SW480 (cell line): ENCODE measurements around the gene DIRAS1.
"Not testable (repeated sequence)": the region's sequence is repeated elsewhere in the genome, so short reads cannot be mapped to it uniquely, and the experiment has no call there.

Experiments
- DNase-seq: peaks from one replicate; pipeline ENCODE4 v3.0.0-alpha.2; 2016; ENCODE audit warnings: low spot score

The DIRAS1 gene

GRCh38 chr19:2711172-2711874 lies 9.8 kb downstream of the DIRAS1 start:
- no peak for DNase-seq

DNA sequence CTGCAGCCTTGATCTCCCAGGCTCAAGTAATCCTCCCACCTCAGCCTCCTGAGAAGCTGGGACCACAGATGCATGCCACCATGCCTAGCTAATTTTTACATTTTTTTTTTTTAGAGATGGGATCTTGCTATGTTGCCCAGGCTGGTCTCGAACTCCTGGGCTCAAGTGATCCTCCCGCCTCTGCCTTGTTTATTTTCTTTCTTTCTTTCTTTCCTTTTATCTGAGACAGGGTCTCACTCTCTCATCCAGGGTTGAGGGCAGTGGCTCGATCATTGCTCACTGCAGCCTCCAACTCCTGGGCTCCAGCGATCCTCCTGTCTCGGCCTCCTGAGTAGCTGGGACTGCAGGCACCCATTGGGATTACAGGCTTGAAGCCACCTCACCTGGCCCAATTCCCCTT lies 14.9 kb downstream of the DIRAS1 start:
- DNase-seq = no peak

DNA sequence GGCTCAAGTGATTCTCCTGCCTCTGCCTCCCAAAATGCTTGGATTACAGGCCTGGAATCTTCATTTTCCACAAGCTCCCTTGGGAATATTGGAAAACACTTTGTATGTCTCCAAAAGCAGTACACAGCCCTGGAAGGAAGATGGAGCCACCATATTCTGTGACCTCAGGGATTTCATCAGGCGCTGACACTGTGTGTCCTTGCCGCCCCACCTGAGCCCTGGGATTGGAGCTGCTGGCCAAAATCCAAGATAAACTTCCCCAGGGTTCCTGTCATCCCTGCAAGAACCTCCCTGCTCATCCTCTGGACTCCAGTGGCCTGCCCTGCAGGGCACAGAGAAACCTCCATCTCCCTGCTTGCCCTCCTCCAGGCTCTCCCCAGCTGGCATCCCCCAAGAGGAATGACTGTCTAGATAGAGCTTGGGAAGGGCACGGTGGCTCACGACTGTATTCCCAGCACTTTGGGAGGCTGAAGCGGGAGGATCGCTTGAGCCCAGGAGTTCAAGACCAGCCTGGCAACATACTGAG lies 17.4 kb downstream of the DIRAS1 start:
- DNase-seq = no peak

- DNase-seq = no peak
Observed at GRCh38 chr19:2703077-2703437, 18.1 kb downstream of the DIRAS1 start.

DNA sequence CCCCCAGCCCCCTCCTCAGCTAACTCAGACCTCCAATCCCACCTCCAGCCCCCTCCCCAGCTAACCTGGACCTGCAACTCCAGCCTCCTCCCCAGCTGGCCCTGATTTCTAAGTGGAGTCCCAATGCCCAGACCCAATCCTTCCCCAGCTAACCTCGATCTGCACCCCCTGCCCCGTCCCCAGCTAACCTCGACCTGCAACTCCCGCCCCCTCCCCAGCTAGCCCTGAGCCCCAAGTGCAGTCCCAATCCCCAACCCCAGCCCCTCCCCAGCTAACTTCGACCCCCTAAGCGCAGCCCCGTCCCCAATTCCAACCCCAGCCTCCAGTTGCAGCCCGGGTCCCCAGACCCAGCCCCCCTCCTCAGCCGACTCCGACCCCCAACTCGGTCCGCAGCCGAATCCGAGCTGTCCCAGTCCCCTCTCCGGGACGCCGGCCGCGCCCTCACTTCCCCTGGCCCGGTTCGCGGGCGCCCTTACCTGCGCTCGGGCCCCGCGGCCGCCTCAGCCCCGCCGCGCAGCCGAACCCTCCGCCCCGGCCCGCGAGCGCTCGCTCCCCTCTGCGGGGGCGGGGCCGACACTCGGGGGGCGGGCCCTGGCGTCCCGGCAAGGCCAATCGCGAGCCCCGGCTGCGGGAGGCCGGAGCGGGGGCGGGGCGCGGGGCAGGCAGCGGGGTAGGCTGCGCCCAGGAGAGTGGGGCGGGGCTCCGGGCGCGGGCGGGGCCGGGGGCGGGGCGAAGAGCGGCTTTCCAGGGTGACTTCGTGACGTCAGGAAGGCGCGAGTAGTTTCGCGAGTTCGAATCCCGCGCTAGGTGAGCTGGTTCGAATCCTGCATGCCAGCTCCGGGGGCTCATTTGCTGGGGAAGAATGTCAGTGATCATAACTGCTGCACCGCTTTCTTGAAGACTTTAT lies 18.7 kb downstream of the DIRAS1 start, which contains the start of gene GNG7:
GNG7 (minus strand) TSS at position 525 of the 907 bp plus-strand sequence. CDS start 182,006 bp downstream, outside the sequence.
- peak; percentile 56 for DNase-seq

- no peak for DNase-seq
Observed at GRCh38 chr19:2701361-2702169, 19.6 kb downstream of the DIRAS1 start.

DNA sequence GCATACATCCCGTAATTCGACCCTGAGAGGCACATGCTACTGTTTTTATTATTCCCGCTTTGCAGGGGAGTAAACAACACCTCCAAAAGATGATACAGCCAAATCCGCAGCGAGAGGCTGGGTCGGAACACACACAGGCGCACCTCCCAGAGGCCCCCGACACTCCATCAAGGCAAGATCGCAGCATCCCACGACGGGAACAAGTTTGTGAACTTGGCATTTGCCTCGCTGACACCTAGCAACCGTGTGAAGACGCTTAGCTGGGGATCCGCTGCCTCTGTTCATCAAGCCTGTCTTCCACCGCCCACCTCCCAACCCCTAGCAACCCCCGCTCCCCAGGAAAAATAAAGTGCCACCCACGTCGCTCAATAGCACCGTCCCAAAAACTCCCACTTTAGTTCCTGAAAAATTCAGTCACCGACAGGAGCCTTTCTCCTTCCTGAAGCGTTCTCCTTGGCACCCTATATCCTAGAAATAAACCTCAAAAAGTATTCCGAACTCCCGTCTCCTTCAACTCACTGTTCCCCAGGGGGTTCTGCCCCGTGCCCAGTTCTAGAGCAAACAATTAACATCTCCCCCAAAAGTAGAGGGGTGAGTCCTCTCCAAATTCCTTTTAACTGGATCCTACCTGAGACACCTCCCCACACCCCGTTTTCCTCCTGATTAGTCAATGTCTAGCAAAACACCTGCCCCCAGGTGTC lies 20.4 kb downstream of the DIRAS1 start:
- no peak for DNase-seq

GRCh38 chr19:2699413-2700140 lies 21.6 kb downstream of the DIRAS1 start:
- peak; percentile 31 for DNase-seq

DNA sequence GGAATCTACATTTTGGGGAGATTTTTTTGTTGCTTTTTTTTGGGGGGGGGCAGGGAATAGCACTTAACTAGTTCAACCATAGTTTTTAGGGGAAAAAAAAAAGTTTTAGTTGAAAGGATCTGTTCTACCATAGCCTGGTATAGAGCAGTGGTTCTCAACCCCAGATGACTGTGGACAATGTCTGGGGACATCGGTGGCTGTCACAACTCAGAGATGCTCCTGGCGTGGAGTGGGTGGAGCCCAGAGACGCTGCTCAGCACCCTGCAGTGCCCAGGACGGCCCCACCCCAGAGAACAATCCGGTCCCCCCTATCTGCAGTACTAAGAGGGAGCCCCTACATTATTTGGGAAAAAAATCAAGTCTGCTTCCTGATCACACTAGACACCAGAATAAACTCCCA lies 27.0 kb downstream of the DIRAS1 start:
- no peak for DNase-seq

- DNase-seq = no peak
Observed at GRCh38 chr19:2693492-2694160, 27.5 kb downstream of the DIRAS1 start.

- DNase-seq = no peak
Observed at GRCh38 chr19:2691951-2692350, 29.2 kb downstream of the DIRAS1 start.

DNA sequence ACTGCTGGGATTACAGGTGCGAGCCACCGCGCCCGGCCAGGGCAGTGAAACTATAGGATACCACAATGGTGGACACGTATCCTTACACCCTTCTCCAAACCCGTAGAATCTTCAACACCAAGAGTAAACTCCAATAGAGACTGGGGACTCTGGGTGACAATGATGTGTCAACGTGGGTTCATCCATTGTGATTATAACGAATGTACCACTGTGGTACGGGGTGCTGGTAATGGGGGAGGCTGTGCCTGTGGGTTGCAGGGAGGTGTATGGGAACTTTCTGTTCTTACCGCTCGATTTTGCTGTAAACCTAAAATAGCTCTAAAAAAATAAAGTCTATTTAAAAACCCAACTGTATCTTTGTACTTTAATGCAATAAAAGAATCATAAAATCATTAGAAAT lies 30.3 kb downstream of the DIRAS1 start:
- no peak for DNase-seq

DNA sequence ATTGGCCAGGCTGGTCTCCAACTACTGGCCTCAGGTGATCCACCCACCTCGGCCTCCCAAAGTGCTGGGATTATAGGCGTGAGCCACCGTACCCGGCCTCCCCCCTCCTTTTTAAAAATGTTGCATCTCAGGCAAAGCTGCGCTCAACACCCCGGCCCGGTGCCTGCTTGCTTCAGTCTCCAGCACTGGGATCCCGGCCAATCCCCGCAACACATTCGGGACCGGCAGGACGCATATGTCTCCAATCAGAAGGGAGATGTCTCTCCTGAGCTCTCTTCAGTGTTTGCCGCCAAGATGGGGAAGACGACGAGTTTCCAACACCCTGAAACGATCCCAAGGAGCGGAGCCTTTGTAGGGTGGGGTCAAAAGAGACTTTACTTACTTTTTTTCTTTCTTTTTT lies 34.8 kb downstream of the DIRAS1 start:
- DNase-seq = no peak

DNA sequence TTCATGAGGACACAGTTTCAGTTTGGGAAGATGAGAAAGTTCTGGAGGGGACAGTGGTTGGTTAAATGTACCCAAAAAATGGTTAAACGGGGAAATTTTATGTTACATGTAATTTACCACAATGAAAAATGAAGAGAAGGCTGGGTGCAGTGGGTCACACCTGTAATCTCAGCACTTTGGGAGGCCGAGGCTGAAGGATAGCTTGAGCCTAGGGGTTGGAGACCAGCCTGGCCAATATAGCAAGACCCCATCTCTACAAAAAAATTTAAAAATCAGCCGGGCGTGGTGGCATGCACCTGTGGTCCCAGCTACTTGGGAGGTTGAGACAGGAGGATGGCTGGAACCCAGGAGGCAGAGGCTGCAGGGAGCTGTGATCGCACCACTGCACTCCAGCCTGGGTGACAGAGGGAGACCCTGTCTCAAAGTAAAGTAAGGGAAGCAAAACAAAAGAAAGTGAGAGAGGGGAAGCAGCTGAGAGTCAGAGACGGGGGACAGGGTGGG lies 35.9 kb downstream of the DIRAS1 start:
- DNase-seq = no peak

DNA sequence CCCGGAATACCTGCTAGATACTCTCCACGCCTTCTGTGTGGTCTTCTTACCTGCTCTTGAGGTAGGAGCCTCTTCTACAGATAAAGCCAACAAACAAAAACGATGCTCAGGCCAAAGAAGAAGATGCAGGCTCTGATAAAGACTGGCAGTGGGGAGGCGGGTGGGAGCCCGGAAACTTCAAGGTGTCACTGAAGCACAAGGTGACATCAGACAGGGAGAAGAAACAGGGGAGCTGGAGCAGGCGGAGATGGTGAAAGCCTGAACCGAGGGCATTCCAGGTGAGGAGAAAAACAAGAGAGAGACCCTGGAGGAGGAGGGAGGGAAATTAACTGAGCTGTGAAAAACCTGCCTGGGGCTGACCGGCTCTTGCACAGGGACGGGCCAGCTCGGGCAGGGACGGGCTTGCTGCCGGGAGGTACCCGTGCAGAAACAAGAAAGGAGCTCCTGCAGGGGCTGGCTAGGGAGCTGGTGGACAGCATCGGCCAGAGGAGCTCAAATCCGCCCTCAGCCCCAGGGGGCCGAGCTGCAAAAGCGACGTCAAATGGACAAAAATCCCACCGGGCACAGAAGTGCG lies 37.7 kb downstream of the DIRAS1 start:
- DNase-seq = no peak

DNA sequence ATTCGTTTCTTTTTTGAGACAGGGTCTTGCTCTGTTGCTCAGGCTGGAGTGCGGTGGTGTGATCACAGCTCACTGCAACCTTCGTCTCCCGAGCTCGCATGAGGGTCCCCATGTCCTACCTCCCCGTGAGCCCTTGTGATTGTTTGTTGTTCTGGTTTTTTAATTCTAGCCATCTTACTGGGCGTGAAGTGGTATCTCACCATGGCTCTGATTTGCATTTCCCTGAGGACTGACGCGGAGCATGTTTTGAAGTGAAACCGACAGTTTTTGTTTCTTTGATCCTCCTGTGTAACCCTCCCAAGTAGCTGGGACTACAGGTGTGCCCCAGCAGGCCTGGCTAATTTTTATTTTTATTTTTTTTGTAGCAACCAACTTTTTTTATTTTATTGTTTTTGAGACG lies 40.4 kb downstream of the DIRAS1 start:
- DNase-seq = no peak

DNA sequence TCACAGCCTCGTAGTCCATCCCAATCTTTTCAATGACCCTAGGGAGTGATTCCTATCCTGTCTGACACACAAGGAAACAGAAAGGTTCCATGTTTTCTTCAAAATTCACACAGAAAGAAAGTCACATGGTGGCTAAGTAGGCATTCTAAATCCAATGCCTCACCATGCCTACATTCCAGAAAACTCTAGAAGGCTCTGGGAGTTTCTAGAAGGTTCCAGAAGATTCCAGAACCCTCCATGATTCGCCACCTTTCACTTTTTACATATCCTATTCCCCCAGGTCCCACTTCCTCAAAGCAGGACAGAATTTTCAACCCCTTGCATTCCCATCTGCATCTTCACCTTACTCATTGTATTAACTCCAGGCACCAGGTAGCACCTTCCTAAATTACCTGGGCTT lies 41.7 kb downstream of the DIRAS1 start:
- DNase-seq = no peak

DNA sequence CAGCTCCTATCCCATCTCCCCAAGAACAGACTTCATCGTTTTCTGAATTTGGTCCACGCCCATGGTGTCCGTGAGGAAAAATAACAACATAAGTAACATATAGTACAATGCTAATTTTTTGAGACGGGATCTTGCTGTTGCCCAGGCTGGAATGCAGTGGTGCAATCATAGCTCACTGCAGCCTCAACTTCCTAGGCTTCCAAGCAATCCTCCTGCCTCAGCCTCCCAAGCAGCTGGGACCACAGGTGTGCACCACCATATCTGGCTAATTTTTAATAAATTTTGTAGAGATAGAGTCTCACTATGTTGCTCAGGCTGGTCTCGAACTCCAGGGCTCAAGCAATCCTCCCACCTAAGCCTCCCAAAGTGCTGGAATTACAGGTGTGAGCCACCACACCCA lies 42.2 kb downstream of the DIRAS1 start:
- not testable (repeated sequence) for DNase-seq

GRCh38 chr19:2678044-2678671 lies 43.0 kb downstream of the DIRAS1 start:
- no peak for DNase-seq
